ENCODE results near the gene ELMO1. TPM values are rescaled to one million over a fixed set of nuclear protein-coding genes. Genes with fewer than 3 reads are reported as not detected.

Gene ELMO1
- total RNA-seq, 1 donor from 2014 or later: 119 TPM

DNA sequence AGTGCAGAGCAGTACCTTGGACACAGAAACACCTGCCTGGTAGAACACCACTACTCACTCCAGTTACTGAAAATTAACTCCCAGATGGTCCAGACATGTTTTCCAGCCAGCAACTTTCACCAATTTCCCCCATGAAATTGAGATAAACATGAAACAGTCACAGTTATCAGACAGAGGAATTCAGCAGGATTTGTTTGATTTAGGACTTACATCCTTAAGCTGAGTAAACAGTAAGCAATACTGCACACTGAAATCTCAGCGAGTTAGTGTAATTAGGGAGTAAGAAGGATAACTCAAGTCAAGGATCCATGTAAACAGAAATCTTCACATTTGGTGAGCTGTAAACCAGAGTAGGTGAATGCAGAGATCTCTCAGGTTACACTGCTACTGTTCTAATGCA lies 353.5 kb downstream of the ELMO1 start:
- Mint-ChIP-seq H3K36me3 (ENCODE audit: low read depth) (peaks cover 46% of the 10 kb centered on the region), H3K27ac (no peak overlapping the region), H3K9me3 (peaks cover 4% of the 10 kb centered on the region), H3K4me3 (no peak overlapping the region), H3K27me3 (ENCODE audit: insufficient read depth) (no peaks in the 10 kb centered on the region), H3K4me1 (ENCODE audit: low read depth) (peaks cover 29% of the 10 kb centered on the region)
- DNase-seq (ENCODE audit: low spot score): no peak
- intact Hi-C loops (cut with micrococcal nuclease): no loop called here

DNA sequence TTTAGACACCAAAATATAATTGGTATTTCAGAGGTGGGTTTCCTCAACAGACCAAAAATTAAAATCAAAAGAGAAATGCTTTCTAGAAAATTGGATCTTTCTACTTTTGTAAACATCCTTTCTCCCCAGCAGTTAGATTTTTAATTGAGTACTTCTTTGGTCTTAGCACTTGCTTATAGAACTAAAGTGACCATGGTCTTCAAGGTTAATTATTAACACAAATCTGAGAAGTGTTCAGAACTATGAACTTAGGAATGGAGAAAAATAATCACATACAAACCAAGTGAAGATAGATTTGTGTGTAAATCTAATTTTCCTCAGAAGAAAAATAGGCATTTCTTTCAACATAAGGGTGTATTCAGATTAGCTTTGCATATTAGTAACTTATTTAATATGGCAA lies 355.4 kb downstream of the ELMO1 start:
- H3K9me3 Mint-ChIP-seq: peaks cover 4% of the 10 kb centered on the region
- intact Hi-C loops (cut with micrococcal nuclease): no loop called here
- peaks cover 40% of the 10 kb centered on the region for H3K4me1 Mint-ChIP-seq (ENCODE audit: low read depth)
- H3K36me3 Mint-ChIP-seq (ENCODE audit: low read depth): peaks cover 47% of the 10 kb centered on the region
- DNase-seq (ENCODE audit: low spot score): no peak
- H3K27me3 Mint-ChIP-seq (ENCODE audit: insufficient read depth): no peaks in the 10 kb centered on the region
- H3K4me3 Mint-ChIP-seq: no peak overlapping the region
- H3K27ac Mint-ChIP-seq: no peak overlapping the region

DNA sequence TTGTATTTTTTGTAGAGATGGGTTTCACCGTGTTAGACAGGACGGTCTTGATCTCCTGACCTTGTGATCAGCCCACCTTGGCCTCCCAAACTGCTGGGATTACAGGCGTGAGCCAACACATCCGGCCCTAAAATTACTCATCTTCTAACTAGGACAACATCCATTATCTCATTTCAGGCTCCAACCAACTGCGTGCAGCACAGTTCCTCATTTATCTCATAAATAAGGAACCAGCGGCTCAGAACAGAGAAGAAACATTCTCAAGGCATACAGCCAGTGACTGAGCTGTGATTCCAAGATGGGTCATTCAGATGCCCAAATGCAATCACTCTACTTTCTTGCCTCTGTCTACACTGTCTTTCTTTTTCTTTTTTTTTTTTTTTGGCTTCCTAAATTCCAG lies 356.1 kb downstream of the ELMO1 start:
- no peak overlapping the region for H3K4me3 Mint-ChIP-seq
- H3K27ac Mint-ChIP-seq: peak overlapping the region; percentile 43
- DNase-seq (ENCODE audit: low spot score): no peak
- H3K27me3 Mint-ChIP-seq (ENCODE audit: insufficient read depth): no peaks in the 10 kb centered on the region
- H3K36me3 Mint-ChIP-seq (ENCODE audit: low read depth): peaks cover 45% of the 10 kb centered on the region
- H3K9me3 Mint-ChIP-seq: peaks cover 4% of the 10 kb centered on the region
- intact Hi-C loops (cut with micrococcal nuclease): no loop called here
- peaks cover 42% of the 10 kb centered on the region for H3K4me1 Mint-ChIP-seq (ENCODE audit: low read depth)

DNA sequence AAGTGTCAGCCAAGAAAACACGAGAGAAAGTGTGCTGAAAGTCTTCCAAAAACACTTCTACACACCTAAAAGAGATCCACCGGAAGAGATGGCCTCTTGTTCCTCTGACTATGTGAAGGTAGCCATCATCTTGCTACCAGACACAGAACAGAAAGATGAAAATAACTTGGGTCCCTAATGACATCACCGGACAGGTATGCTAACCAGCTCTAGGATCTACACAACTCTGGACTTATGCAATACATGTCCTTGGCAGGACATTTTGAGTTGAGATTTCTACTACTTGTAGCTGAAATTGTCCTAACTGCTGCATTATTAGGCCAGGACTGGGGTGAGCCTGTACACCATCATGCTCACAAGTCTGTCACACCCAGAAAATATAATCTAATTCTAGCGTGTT lies 358.7 kb downstream of the ELMO1 start:
- DNase-seq (ENCODE audit: low spot score): no peak
- no peak overlapping the region for H3K27ac Mint-ChIP-seq
- intact Hi-C loops (cut with micrococcal nuclease): no loop called here
- no peak overlapping the region for H3K4me3 Mint-ChIP-seq
- no peaks in the 10 kb centered on the region for H3K27me3 Mint-ChIP-seq (ENCODE audit: insufficient read depth)
- peaks cover 4% of the 10 kb centered on the region for H3K9me3 Mint-ChIP-seq
- peaks cover 36% of the 10 kb centered on the region for H3K36me3 Mint-ChIP-seq (ENCODE audit: low read depth)
- H3K4me1 Mint-ChIP-seq (ENCODE audit: low read depth): peaks cover 53% of the 10 kb centered on the region

DNA sequence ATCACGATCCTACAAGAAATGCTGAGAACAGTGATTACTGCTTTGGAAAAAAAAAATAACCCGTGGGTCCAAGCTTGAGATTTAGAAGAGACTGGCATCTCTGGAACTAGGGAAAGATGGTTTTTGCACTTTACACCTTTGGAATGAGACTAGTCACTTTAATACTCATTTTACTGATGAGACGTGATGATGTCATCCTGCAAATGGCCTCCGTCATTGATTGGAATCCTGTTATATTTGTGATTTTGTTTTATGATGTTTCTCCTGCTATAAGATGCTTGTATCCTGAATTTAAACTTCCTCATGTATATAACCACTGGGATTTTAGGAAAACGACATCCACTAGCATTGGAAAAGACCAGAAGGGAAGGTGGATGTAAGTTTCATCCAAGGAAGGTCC lies 363.1 kb downstream of the ELMO1 start:
- Mint-ChIP-seq H3K4me3 (no peak overlapping the region), H3K27ac (peak overlapping the region; percentile 25), H3K36me3 (ENCODE audit: low read depth) (peaks cover 29% of the 10 kb centered on the region), H3K9me3 (no peaks in the 10 kb centered on the region), H3K27me3 (ENCODE audit: insufficient read depth) (no peaks in the 10 kb centered on the region), H3K4me1 (ENCODE audit: low read depth) (peaks cover 56% of the 10 kb centered on the region)
- intact Hi-C loops (cut with micrococcal nuclease): no loop called here
- DNase-seq (ENCODE audit: low spot score): no peak

DNA sequence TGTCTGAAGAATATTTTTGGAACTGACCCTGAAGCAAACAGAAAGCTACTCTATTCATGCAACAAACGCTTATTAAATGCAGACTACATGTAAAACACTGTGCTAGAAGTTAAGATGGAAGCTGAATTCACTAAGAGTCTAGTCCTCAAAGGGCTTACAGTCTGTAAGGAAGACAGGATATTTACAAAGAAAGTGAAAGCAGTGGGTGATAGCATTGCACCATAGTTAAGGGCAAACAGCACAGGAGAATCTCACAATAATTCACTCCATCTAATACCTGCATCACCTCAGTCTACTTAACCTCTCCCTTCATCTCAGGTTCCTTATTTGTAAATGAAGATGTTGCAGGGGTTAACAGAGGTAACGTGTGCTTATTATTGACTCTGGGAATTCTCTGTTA lies 364.4 kb downstream of the ELMO1 start:
- no peak overlapping the region for H3K4me3 Mint-ChIP-seq
- peaks cover 35% of the 10 kb centered on the region for H3K36me3 Mint-ChIP-seq (ENCODE audit: low read depth)
- no peaks in the 10 kb centered on the region for H3K9me3 Mint-ChIP-seq
- peaks cover 57% of the 10 kb centered on the region for H3K4me1 Mint-ChIP-seq (ENCODE audit: low read depth)
- H3K27ac Mint-ChIP-seq: no peak overlapping the region
- no peak for DNase-seq (ENCODE audit: low spot score)
- intact Hi-C loops (cut with micrococcal nuclease): no loop called here
- no peaks in the 10 kb centered on the region for H3K27me3 Mint-ChIP-seq (ENCODE audit: insufficient read depth)

DNA sequence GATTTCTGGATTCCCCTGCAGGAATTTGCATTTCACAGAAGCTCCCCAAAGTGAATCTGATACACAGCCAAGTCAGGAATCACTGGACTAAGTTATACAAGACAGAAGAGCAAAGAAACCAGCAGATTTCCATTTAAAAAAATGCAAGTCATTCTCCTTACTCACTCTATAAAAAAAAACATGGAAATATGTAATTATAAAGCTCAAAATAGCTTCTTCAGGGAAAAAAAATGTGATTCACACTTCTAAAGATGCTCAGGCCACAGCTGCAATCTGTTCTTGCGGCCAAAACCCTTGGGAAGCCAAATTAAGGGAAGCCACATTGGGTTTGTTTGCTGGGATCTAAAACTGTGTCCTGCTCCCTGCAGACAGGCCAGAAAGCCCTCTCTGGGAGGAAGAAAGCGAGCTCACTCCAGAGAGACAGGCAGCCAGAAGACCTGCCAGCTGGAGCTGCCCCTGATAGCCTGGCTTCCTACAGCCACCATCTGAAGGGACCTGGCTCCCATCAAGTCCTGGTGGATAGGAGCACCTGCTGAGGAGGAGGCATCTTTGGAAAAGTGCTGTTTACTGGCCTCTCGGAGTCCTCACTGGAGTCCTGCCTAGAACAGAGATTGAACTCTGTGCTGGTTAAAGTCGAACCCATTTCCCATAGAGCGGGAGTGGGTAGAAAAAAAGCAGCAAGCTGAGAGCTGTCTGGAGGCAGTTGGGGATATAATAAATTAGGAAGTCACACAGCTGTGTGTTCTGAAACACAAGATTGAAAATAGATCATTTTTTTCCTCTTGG lies 365.2 kb downstream of the ELMO1 start:
- H3K4me1 Mint-ChIP-seq (ENCODE audit: low read depth): peaks cover 56% of the 10 kb centered on the region
- peaks cover 35% of the 10 kb centered on the region for H3K36me3 Mint-ChIP-seq (ENCODE audit: low read depth)
- H3K9me3 Mint-ChIP-seq: no peaks in the 10 kb centered on the region
- no peak for DNase-seq (ENCODE audit: low spot score)
- H3K27ac Mint-ChIP-seq: no peak overlapping the region
- H3K27me3 Mint-ChIP-seq (ENCODE audit: insufficient read depth): no peaks in the 10 kb centered on the region
- intact Hi-C loops (cut with micrococcal nuclease): no loop called here
- H3K4me3 Mint-ChIP-seq: no peak overlapping the region

DNA sequence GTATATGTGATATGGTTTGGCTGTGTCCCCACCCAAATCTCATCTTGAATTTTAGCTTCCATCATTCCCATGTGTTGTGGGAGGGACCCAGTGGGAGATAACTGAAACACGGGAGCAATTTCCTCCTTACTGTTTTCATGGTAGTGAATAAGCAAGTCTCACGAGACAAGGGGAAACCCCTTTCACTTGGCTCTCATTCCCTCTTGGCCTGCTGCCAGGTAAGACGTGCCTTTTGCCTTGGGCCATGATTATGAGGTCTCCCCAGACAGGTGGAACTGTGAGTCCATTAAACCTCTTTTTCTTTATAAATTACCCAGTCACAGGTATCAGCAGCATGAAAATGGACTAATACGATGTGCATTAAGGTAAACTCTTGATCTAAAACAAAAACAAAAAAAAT lies 367.2 kb downstream of the ELMO1 start:
- no peaks in the 10 kb centered on the region for H3K9me3 Mint-ChIP-seq
- peaks cover 33% of the 10 kb centered on the region for H3K36me3 Mint-ChIP-seq (ENCODE audit: low read depth)
- peaks cover 46% of the 10 kb centered on the region for H3K4me1 Mint-ChIP-seq (ENCODE audit: low read depth)
- intact Hi-C loops (cut with micrococcal nuclease): no loop called here
- H3K4me3 Mint-ChIP-seq: no peak overlapping the region
- no peaks in the 10 kb centered on the region for H3K27me3 Mint-ChIP-seq (ENCODE audit: insufficient read depth)
- no peak for DNase-seq (ENCODE audit: low spot score)
- no peak overlapping the region for H3K27ac Mint-ChIP-seq

DNA sequence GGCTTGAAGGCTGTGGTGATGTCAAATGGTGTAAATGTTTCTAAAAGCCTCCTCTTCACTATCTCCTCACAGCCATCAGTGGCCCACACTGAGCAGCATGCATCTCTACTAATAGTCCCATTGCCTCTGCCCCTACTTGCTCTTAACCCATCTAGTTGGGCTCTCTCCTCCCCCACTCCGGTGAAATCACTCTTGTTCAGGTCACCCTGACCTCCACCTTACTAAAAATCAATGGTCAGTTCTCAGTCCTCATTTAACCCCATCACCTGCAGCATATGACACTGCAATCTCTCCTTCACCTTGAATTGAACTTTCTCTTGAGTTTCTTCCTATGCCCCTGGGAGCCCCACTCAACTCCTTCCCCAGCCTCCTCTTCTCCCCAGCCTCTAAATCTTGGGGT lies 369.2 kb downstream of the ELMO1 start:
- Mint-ChIP-seq H3K27ac (no peak overlapping the region), H3K4me1 (ENCODE audit: low read depth) (peaks cover 38% of the 10 kb centered on the region), H3K36me3 (ENCODE audit: low read depth) (peaks cover 41% of the 10 kb centered on the region), H3K4me3 (no peak overlapping the region), H3K27me3 (ENCODE audit: insufficient read depth) (no peaks in the 10 kb centered on the region), H3K9me3 (no peaks in the 10 kb centered on the region)
- no peak for DNase-seq (ENCODE audit: low spot score)
- intact Hi-C loops (cut with micrococcal nuclease): no loop called here

DNA sequence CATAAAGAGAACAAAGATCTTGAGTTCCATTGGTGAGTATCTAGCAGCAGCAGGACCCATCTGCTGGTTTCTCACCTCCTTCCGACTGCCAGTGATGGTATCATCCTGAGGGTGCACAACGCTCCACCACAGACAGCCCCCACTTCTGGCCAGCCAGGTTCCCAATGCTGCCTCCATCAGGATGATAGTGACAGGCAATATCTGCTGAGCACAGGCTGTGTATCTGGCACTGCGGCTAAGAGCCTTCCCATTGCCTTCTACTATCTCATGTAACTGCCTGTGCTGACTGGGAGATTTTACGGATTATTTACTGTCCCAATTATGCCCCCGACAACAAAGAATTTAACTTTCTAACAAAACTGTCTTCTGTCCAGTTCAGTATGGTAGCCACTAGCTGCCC lies 372.0 kb downstream of the ELMO1 start:
- no peaks in the 10 kb centered on the region for H3K9me3 Mint-ChIP-seq
- H3K27me3 Mint-ChIP-seq (ENCODE audit: insufficient read depth): no peaks in the 10 kb centered on the region
- DNase-seq (ENCODE audit: low spot score): no peak
- H3K36me3 Mint-ChIP-seq (ENCODE audit: low read depth): peaks cover 30% of the 10 kb centered on the region
- H3K27ac Mint-ChIP-seq: no peak overlapping the region
- peaks cover 32% of the 10 kb centered on the region for H3K4me1 Mint-ChIP-seq (ENCODE audit: low read depth)
- intact Hi-C loops (cut with micrococcal nuclease): no loop called here
- no peak overlapping the region for H3K4me3 Mint-ChIP-seq

DNA sequence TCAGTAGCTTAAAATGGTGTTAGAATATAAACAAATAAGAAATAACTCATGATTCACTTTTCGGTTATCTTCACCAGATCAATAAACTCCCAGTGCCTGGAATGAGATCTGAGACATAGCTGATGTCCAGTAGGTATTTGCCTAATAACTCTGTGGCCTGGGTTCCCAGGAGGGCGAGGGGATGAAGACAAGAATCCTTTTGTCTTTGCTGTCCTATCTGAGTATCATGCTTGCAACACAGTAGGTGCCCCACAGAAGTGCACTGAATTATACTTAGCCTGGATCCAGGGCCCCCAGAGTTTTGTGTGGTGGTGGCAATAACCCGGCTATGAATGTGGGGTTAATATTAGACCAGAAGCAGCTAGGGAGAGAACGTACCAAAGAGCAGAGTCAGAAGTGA lies 374.3 kb downstream of the ELMO1 start:
- intact Hi-C loops (cut with micrococcal nuclease): loop anchor here (5.0 kb wide), 1 partner anchor 397 kb away; no protein-coding TSS in a partner anchor
- Mint-ChIP-seq H3K27ac (no peak overlapping the region), H3K4me1 (ENCODE audit: low read depth) (peaks cover 46% of the 10 kb centered on the region)

DNA sequence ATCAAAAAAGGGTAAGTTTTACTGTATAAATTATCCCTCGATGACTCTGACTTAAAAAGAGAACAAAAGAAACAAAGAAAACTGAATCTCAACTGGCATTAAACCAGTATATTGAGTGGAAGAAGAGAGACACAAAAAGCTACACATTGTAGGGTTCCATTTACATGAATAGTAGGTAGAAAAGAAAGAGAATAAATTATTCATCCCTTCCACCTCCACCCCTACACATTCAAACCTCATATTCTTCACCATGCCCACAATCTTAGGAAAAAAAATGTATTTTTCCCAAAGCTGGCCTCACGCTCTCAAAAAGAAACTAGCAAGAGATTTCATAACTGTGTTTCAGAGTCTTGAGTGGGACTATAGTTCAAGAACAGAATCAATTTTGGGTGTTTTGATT lies 377.5 kb downstream of the ELMO1 start:
- Mint-ChIP-seq H3K36me3 (ENCODE audit: low read depth) (peaks cover 32% of the 10 kb centered on the region), H3K4me1 (ENCODE audit: low read depth) (peaks cover 48% of the 10 kb centered on the region), H3K9me3 (peaks cover 5% of the 10 kb centered on the region), H3K27ac (peak overlapping the region; percentile 73), H3K27me3 (ENCODE audit: insufficient read depth) (no peaks in the 10 kb centered on the region), H3K4me3 (peak overlapping the region; percentile 6)
- no peak for DNase-seq (ENCODE audit: low spot score)
- intact Hi-C loops (cut with micrococcal nuclease): loop anchor here (1.0 to 5.0 kb wide), 5 partner anchors 39 to 472 kb away; no protein-coding TSS in a partner anchor

More for the DNA sequence above, 374.3 kb downstream of the ELMO1 start:
- DNase-seq (ENCODE audit: low spot score): no peak
- peaks cover 28% of the 10 kb centered on the region for H3K36me3 Mint-ChIP-seq (ENCODE audit: low read depth)
- H3K27me3 Mint-ChIP-seq (ENCODE audit: insufficient read depth): no peaks in the 10 kb centered on the region
- no peak overlapping the region for H3K4me3 Mint-ChIP-seq
- H3K9me3 Mint-ChIP-seq: peaks cover 5% of the 10 kb centered on the region

DNA sequence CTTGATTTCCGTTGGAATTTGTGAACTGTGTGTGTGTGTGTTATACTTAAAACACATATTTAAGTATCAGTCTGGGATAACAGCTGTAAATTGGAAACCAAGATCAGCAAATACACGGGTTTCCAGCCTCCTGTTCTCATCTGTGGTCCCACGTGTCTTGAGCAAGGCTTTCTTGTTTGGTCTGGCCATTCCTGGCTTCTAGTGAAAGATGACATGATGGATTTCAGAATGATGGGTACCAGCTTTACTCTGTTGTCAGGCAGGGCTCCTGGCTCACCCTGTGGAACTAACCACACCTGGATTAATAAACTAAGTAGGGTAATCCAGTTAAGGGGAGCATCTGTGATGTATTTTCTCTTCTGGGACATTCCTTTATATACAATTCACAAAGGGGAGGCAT lies 378.2 kb downstream of the ELMO1 start:
- Mint-ChIP-seq H3K4me3 (peak overlapping the region; percentile 1), H3K27ac (no peak overlapping the region)
- intact Hi-C loops (cut with micrococcal nuclease): loop anchor here (2.0 to 5.0 kb wide), 3 partner anchors 344 to 472 kb away; no protein-coding TSS in a partner anchor

More for the DNA sequence above, 378.2 kb downstream of the ELMO1 start:
- Mint-ChIP-seq H3K9me3 (peaks cover 5% of the 10 kb centered on the region), H3K4me1 (ENCODE audit: low read depth) (peaks cover 49% of the 10 kb centered on the region), H3K36me3 (ENCODE audit: low read depth) (peaks cover 30% of the 10 kb centered on the region), H3K27me3 (ENCODE audit: insufficient read depth) (no peaks in the 10 kb centered on the region)
- DNase-seq (ENCODE audit: low spot score): no peak
